Epithelial cell of umbilical artery (primary cell): ENCODE data around the gene POLA2. TPM values are rescaled to one million over a fixed set of nuclear protein-coding genes. Genes with fewer than 3 reads are reported as not detected.

Experiments used
- total RNA-seq: library from RNA; depleted of rRNA; stranded (reverse); fragments of >200 nt; gene quantifications from 2 replicates; pipeline ENCODE4 v1.2.3, GENCODE V29; 2014

Gene POLA2
- 7.6 and 7.8 TPM in 2 replicates for total RNA-seq

GRCh38 chr11:65261591-65262380 lies at the start of gene POLA2:
Gene POLA2 (plus strand): TSS chr11:65261962. CDS start chr11:65262293, 331 bp downstream.

GRCh38 chr11:65314501-65315203 lies 52.9 kb downstream of the POLA2 start, which contains the start of gene CDC42EP2:
Gene CDC42EP2 (plus strand): TSS chr11:65314866. CDS start chr11:65320899, 6,033 bp downstream.

Other genes starting within 250 kb of the POLA2 start
- 113 and 137 TPM in 2 replicates for gene ARL2, start 247.8 kb upstream of the POLA2 start, total RNA-seq
- gene SNX15, start 234.5 kb upstream of the POLA2 start, total RNA-seq: 8.1 and 8.5 TPM in 2 replicates
- 9.4 and 13.7 TPM in 2 replicates for gene SAC3D1, start 220.8 kb upstream of the POLA2 start, total RNA-seq
- gene NAALADL1, start 203.4 kb upstream of the POLA2 start, total RNA-seq: 5.5 and 9.7 TPM in 2 replicates
- gene CDCA5, start 177.9 kb upstream of the POLA2 start, total RNA-seq: 7.1 and 11.4 TPM in 2 replicates
- 33.5 and 34.7 TPM in 2 replicates for gene ZFPL1, start 177.7 kb upstream of the POLA2 start, total RNA-seq
- 182 and 195 TPM in 2 replicates for gene VPS51, start 165.7 kb upstream of the POLA2 start, total RNA-seq
- gene TM7SF2, start 150.1 kb upstream of the POLA2 start, total RNA-seq: 15.6 and 24.9 TPM in 2 replicates
- gene ZNHIT2, start 144.3 kb upstream of the POLA2 start, total RNA-seq: 9.0 and 10.1 TPM in 2 replicates
- gene FAU, start 139.8 kb upstream of the POLA2 start, total RNA-seq: 318 and 429 TPM in 2 replicates
- 27.6 and 32.4 TPM in 2 replicates for gene MRPL49, start 139.6 kb upstream of the POLA2 start, total RNA-seq
- 10.7 and 12.0 TPM in 2 replicates for gene SYVN1, start 127.4 kb upstream of the POLA2 start, total RNA-seq
- gene SPDYC, start 91.7 kb upstream of the POLA2 start, total RNA-seq: not detected in 2 replicates
- 63.3 and 157 TPM in 2 replicates for gene CAPN1, start 80.0 kb upstream of the POLA2 start, total RNA-seq
- 14.7 and 20.8 TPM in 2 replicates for gene CDC42EP2, start 52.9 kb downstream of the POLA2 start, total RNA-seq
- gene DPF2, start 71.9 kb downstream of the POLA2 start, total RNA-seq: 26.7 and 31.5 TPM in 2 replicates
- 0.32 TPM in 1 of 2 replicates, not detected in the other for gene TIGD3, start 92.8 kb downstream of the POLA2 start, total RNA-seq
- 0.46 and 2.3 TPM in 2 replicates for gene SLC25A45, start 120.7 kb downstream of the POLA2 start, total RNA-seq
- gene FRMD8, start 124.7 kb downstream of the POLA2 start, total RNA-seq: 49.7 and 193 TPM in 2 replicates
- 38.3 and 118 TPM in 2 replicates for gene NEAT1, start 160.8 kb downstream of the POLA2 start, total RNA-seq
- 2,721 and 4,758 TPM in 2 replicates for gene MALAT1, start 237.1 kb downstream of the POLA2 start, total RNA-seq